ENCODE data around the gene TTC9C.
"Not testable (repeated sequence)": the region's sequence is repeated elsewhere in the genome, so short reads cannot be mapped to it uniquely, and the experiment has no call there.

The TTC9C gene

GRCh38 chr11:62709247-62710000 is 18.9 kb upstream of the TTC9C start:
- DNase-seq (ENCODE audit: low spot score): peak; percentile 94

GRCh38 chr11:62710001-62710345 is 18.3 kb upstream of the TTC9C start:
- DNase-seq (ENCODE audit: low spot score): peak; percentile 54

GRCh38 chr11:62712276-62712812 is 15.9 kb upstream of the TTC9C start:
- DNase-seq (ENCODE audit: low spot score): no peak

GRCh38 chr11:62712861-62713260 is 15.4 kb upstream of the TTC9C start:
- no peak for DNase-seq (ENCODE audit: low spot score)

GRCh38 chr11:62713343-62713742 is 14.9 kb upstream of the TTC9C start:
- DNase-seq (ENCODE audit: low spot score): no peak

GRCh38 chr11:62715150-62716130 is 12.8 kb upstream of the TTC9C start:
- no peak for DNase-seq (ENCODE audit: low spot score)

GRCh38 chr11:62716206-62716605 is 12.1 kb upstream of the TTC9C start:
- no peak for DNase-seq (ENCODE audit: low spot score)

GRCh38 chr11:62716816-62717215 is 11.5 kb upstream of the TTC9C start:
- no peak for DNase-seq (ENCODE audit: low spot score)

GRCh38 chr11:62719302-62719978 is 8.8 kb upstream of the TTC9C start:
- no peak for DNase-seq (ENCODE audit: low spot score)

GRCh38 chr11:62721994-62722393 is 6.3 kb upstream of the TTC9C start:
- DNase-seq (ENCODE audit: low spot score): no peak

- DNase-seq (ENCODE audit: low spot score): no peak
These were observed 4.1 kb upstream of the TTC9C start for GRCh38 chr11:62724171-62724570.

- no peak for DNase-seq (ENCODE audit: low spot score)
These were observed 2.6 kb upstream of the TTC9C start for GRCh38 chr11:62725646-62726045.

GRCh38 chr11:62726156-62726914 is 2.0 kb upstream of the TTC9C start:
- DNase-seq (ENCODE audit: low spot score): no peak

GRCh38 chr11:62726915-62727164 is 1.4 kb upstream of the TTC9C start:
- DNase-seq (ENCODE audit: low spot score): no peak

- peak; percentile 98 for DNase-seq (ENCODE audit: low spot score)
These were observed 968 bp upstream of the TTC9C start, which contains the start of gene HNRNPUL2 for GRCh38 chr11:62727165-62727871. Gene HNRNPUL2, minus strand, starts transcription at chr11:62727457. Its CDS starts 301 bp downstream, at chr11:62727156.

- peak; percentile 89 for DNase-seq (ENCODE audit: low spot score)
These were observed 465 bp upstream of the TTC9C start for GRCh38 chr11:62727872-62728170.

GRCh38 chr11:62730076-62730475 is 1.8 kb downstream of the TTC9C start:
- not testable (repeated sequence) for DNase-seq (ENCODE audit: low spot score)

GRCh38 chr11:62732830-62733229 is 4.5 kb downstream of the TTC9C start:
- DNase-seq (ENCODE audit: low spot score): no peak

GRCh38 chr11:62737196-62737595 is 8.9 kb downstream of the TTC9C start:
- DNase-seq (ENCODE audit: low spot score): no peak

- DNase-seq (ENCODE audit: low spot score): no peak
These were observed 19.3 kb downstream of the TTC9C start for GRCh38 chr11:62747475-62748160.

- not testable (repeated sequence) for DNase-seq (ENCODE audit: low spot score)
These were observed 21.6 kb downstream of the TTC9C start for GRCh38 chr11:62749931-62750330.

Measured in AG20443 (cell line).